Esophagus (tissue), 2 donors: ENCODE data around the gene TPCN1. TPM values are rescaled to one million over a fixed set of nuclear protein-coding genes. Genes with fewer than 3 reads are reported as not detected.

Experiments used
- H3K27ac ChIP-seq, 2 donors: one replicate each; pipeline ENCODE4 v1.5.1; 2013; ENCODE audit warnings: low read depth in 2 of 2, mild to moderate bottlenecking in 2 of 2, inconsistent platforms in 1 of 2, low read length in 1 of 2, moderate library complexity in 1 of 2
- H3K27me3 ChIP-seq, 2 donors: one replicate each; pipeline ENCODE4 v1.6.1; 2013; ENCODE audit warnings: low read length in 2 of 2, control low read depth in 1 of 2, mild to moderate bottlenecking in 1 of 2; ENCODE audit not compliant: insufficient read depth in 2 of 2, control insufficient read depth in 1 of 2
- H3K36me3 ChIP-seq, 2 donors: one replicate each; pipeline ENCODE4 v1.6.1; 2013; ENCODE audit warnings: low read length in 1 of 2; ENCODE audit not compliant: control insufficient read depth in 2 of 2, insufficient read depth in 2 of 2
- H3K4me1 ChIP-seq, 2 donors: one replicate each; pipeline ENCODE4 v1.6.1; 2013; ENCODE audit warnings: low read length in 1 of 2; ENCODE audit not compliant: control insufficient read depth in 2 of 2, insufficient read depth in 2 of 2
- H3K4me3 ChIP-seq, 2 donors: one replicate each; pipeline ENCODE4 v1.5.1; 2013; ENCODE audit warnings: low read length in 2 of 2, mild to moderate bottlenecking in 2 of 2, low read depth in 1 of 2, moderate library complexity in 1 of 2
- H3K9me3 ChIP-seq, 2 donors: one replicate each; pipeline ENCODE4 v1.6.1; 2013; ENCODE audit warnings: mild to moderate bottlenecking in 2 of 2, low read depth in 1 of 2, low read length in 1 of 2, moderate library complexity in 1 of 2; ENCODE audit not compliant: control insufficient read depth in 2 of 2, insufficient read depth in 1 of 2
- WGBS, 2 donors: extraction: QIAGEN DNeasy Blood & Tissue Kit; methylation state at CpG; one replicate each; pipeline ENCODE4 v1.1.7; 2013; 5-methylcytosine and 5-hydroxymethylcytosine counted together
- polyA plus RNA-seq, 2 donors: library from polyadenylated mRNA; stranded (reverse); fragments of 200-250 nt; gene quantifications; one replicate each; pipeline ENCODE4 v1.2.3, GENCODE V29; 2013
- donor health status: healthy with polysubstance abuse.
- donor health status: Bipolar disorder and iron deficiency.

The TPCN1 gene
- polyA plus RNA-seq, 2 donors, result 30.9 to 57.6 TPM

GRCh38 chr12:113231235-113232088 lies 10.2 kb downstream of the TPCN1 start:
- Histone ChIP-seq H3K27me3 (no peaks in the 10 kb centered on the region), H3K4me3 (no peak overlapping the region), H3K27ac (peak overlapping the region in 1 of 2 donors; percentile 74), H3K4me1 (peaks cover 0 to 5% of the 10 kb centered on the region in 2 donors), H3K9me3 (no peaks in the 10 kb centered on the region), H3K36me3 (peaks cover 6 to 37% of the 10 kb centered on the region in 2 donors)
- 82 to 87% methylated on average over 8 of the region's 8 CpGs for WGBS, 2 donors

- H3K36me3 ChIP-seq, result peaks cover 6 to 32% of the 10 kb centered on the region in 2 donors
- peaks cover 0 to 5% of the 10 kb centered on the region in 2 donors for H3K4me1 ChIP-seq
- WGBS, 2 donors, result 89 to 93% methylated on average over 18 of the region's 18 CpGs
- H3K9me3 ChIP-seq, result no peaks in the 10 kb centered on the region
- no peak overlapping the region for H3K4me3 ChIP-seq
- no peaks in the 10 kb centered on the region for H3K27me3 ChIP-seq
- H3K27ac ChIP-seq, result peak overlapping the region in 1 of 2 donors; percentile 38
Observed at GRCh38 chr12:113232089-113232839, 11.0 kb downstream of the TPCN1 start.

DNA sequence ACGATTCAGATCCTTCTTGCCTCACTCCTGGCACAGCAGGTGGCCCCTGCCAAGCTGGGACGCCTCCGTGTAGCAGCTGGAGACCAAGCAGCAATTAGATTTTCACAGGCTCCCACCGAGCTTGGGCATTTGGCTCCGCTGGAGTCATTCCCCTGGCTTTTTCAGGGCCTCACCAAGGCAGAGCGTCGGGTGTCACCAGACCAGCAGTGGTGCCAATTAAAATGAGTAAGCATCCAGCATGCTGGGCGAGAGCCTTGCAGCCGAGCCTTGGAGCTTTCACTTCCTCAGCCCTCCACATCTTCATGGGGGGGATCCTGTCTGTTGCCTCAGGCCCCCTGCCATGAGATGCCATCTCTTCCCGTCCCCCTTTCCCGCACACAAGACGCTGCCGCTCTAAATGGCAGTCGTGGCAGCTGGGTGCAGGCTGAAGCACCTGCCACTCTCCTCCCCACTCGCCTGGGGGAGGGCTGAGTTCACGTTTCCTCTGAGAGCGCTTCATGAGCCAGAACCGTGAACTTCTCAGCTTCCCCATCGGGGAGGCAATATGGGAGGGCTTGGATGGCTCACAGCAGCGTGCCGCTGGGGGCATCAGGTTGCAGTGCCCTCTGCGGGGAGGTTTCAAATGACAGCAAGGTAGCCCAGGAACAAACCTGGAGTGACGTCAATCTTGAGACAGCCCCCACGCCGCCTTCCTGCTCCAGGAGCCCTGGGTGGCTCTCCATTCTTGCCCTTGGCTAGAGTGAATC lies 11.7 kb downstream of the TPCN1 start:
- Histone ChIP-seq H3K4me1 (peaks cover 0 to 8% of the 10 kb centered on the region in 2 donors), H3K36me3 (peaks cover 6 to 32% of the 10 kb centered on the region in 2 donors), H3K27ac (peak overlapping the region in 1 of 2 donors; percentile 38), H3K4me3 (no peak overlapping the region), H3K27me3 (no peaks in the 10 kb centered on the region), H3K9me3 (no peaks in the 10 kb centered on the region)
- WGBS, 2 donors, result 75 to 76% methylated on average over 25 of the region's 25 CpGs

GRCh38 chr12:113233967-113234366 lies 12.7 kb downstream of the TPCN1 start:
- H3K36me3 ChIP-seq, result peaks cover 6 to 32% of the 10 kb centered on the region in 2 donors
- H3K4me3 ChIP-seq, result no peak overlapping the region
- 92 to 94% methylated on average over 4 of the region's 4 CpGs for WGBS, 2 donors
- H3K4me1 ChIP-seq, result peaks cover 0 to 11% of the 10 kb centered on the region in 2 donors
- no peaks in the 10 kb centered on the region for H3K9me3 ChIP-seq
- H3K27ac ChIP-seq, result no peak overlapping the region
- H3K27me3 ChIP-seq, result no peaks in the 10 kb centered on the region

DNA sequence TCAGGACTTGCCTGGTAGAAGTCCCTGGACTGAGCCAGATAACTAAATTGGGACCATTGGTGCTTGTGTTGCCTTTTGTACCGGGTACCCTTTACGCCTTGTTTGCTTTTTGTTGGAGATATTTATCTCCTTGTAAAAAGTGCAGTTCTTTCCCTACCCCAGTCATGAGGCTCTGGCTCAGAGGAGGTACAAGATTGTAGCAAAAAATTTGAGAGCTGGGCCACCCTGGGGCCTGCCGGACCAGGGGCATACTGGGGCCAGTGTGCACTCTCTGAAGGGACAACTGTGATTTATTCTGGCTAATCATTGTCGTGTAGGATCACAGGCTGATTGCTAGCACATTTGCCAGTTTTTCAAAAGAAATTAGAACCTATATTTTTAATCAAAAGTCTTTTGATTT lies 13.2 kb downstream of the TPCN1 start:
- no peak overlapping the region for H3K4me3 ChIP-seq
- 79 to 90% methylated on average over 4 of the region's 4 CpGs for WGBS, 2 donors
- H3K9me3 ChIP-seq, result no peaks in the 10 kb centered on the region
- H3K27ac ChIP-seq, result no peak overlapping the region
- H3K27me3 ChIP-seq, result no peaks in the 10 kb centered on the region
- H3K36me3 ChIP-seq, result peaks cover 6 to 32% of the 10 kb centered on the region in 2 donors
- H3K4me1 ChIP-seq, result peaks cover 0 to 11% of the 10 kb centered on the region in 2 donors

DNA sequence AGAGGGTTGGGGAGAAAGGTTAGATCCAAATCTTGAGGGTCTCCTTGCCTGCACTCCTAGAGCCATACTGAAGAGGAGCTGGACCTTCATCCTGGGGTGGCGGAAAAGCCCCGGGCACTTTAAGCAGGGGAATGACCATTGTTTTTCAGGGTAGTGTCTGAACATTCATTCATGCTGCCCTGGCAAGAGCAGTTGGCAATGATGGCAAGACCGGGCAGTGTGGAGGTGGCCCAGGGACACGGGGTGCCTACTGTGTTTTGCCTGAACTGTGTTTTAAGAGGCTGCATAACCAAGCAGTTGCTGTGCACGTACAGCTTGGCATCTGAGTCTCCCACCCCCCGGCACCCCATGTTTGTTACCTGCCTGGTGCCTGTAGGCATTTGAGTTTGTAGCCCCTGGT lies 14.7 kb downstream of the TPCN1 start:
- Histone ChIP-seq H3K36me3 (peaks cover 6 to 27% of the 10 kb centered on the region in 2 donors), H3K9me3 (no peaks in the 10 kb centered on the region), H3K27me3 (no peaks in the 10 kb centered on the region), H3K27ac (peak overlapping the region; percentile 30 to 85), H3K4me3 (no peak overlapping the region), H3K4me1 (peaks cover 5 to 8% of the 10 kb centered on the region in 2 donors)
- 88 to 93% methylated on average over 6 of the region's 6 CpGs for WGBS, 2 donors

DNA sequence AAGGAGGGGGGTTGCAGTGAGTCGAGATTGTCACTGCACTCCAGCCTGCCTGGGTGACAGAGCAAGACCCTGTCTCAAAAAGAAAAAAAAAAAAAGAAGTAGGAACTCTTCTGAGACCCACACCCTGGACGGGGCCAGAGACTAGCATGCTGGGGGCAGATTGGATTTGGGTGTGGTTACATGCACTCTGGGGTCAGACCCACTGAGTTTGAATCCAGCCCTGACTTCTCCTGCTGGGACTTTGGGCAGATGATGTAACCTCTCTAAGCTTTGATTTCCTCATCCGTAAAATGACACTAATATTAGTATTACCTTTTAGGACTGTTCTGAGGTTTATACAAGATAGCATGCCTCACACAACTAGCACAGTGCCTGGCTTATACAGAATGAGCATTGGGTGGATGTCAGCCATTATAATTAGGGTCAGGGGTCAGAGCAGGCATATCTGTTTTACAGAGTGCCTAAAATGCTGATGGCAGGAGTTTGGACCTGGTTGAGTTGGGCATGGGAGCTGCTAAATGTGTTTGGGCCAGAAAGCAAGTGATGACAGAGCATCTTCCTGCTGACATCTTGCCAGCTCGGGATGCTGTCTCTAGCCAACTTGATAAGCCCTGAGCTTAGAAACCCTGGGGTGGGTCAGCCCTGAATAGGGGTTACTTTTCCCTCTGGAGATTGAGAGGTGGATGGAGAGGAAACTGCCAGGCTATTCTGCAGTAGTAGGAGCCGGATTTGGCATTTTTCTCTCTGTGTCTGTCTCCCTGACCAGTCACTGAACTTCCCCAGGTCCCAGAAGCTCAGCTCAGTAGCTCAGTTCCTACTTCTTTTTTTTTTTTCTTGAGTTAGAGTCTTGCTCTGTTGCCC lies 15.5 kb downstream of the TPCN1 start:
- H3K27ac ChIP-seq, result peak overlapping the region; percentile 30 to 85
- peaks cover 6 to 24% of the 10 kb centered on the region in 2 donors for H3K36me3 ChIP-seq
- 72 to 77% methylated on average over 5 of the region's 5 CpGs for WGBS, 2 donors
- no peak overlapping the region for H3K4me3 ChIP-seq
- no peaks in the 10 kb centered on the region for H3K9me3 ChIP-seq
- H3K4me1 ChIP-seq, result peaks cover 7 to 12% of the 10 kb centered on the region in 2 donors
- H3K27me3 ChIP-seq, result no peaks in the 10 kb centered on the region

DNA sequence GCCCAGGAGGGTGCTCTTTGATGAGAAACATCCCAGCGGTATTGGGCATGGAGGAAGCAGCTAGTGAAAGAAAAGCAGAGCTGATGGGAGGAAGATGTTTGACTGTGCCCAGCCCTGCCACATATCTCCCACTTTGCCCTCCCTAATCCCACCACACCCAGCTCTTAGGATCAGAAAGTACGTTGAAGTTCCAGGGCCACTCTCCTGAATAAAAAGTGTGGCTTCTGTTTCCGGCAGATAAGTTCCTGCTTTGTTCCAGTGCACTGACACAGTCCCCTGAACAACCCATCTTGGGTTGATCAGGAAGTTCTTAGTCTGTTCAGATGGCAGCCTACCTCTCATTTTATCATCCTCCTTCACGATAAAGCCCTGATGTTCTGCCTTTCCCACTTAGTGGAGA lies 16.5 kb downstream of the TPCN1 start:
- H3K27ac ChIP-seq, result peak overlapping the region; percentile 3 to 85
- peaks cover 0 to 14% of the 10 kb centered on the region in 2 donors for H3K36me3 ChIP-seq
- H3K9me3 ChIP-seq, result no peaks in the 10 kb centered on the region
- H3K4me1 ChIP-seq, result peaks cover 11 to 19% of the 10 kb centered on the region in 2 donors
- H3K4me3 ChIP-seq, result no peak overlapping the region
- H3K27me3 ChIP-seq, result no peaks in the 10 kb centered on the region
- 70 to 73% methylated on average over 4 of the region's 4 CpGs for WGBS, 2 donors
